Mammary microvascular endothelial cell (primary cell): ENCODE measurements around the gene CD2AP. TPM values are rescaled to one million over a fixed set of nuclear protein-coding genes. Genes with fewer than 3 reads are reported as not detected.

Source experiments
- total RNA-seq: library from RNA; depleted of rRNA; stranded (reverse); fragments of >200 nt; gene quantifications from 2 replicates; pipeline ENCODE4 v1.2.3, GENCODE V29; 2015

Gene CD2AP
- total RNA-seq = 21.8 and 26.2 TPM in 2 replicates

GRCh38 chr6:47477497-47478232, at the start of gene CD2AP:
Gene CD2AP, plus strand, starts transcription at chr6:47477789. Its CDS starts 456 bp downstream, at chr6:47478245.

Other genes starting within 250 kb of the CD2AP start
- gene TNFRSF21, start 167.9 kb upstream of the CD2AP start, total RNA-seq = 34.2 and 35.6 TPM in 2 replicates
- under 0.01 TPM in 1 of 2 replicates, not detected in the other for gene ADGRF4, start 220.8 kb downstream of the CD2AP start, total RNA-seq